Measurements from ENCODE around the gene CC2D1A. TPM values are rescaled to one million over a fixed set of nuclear protein-coding genes. Genes with fewer than 3 reads are reported as not detected.

Gene CC2D1A
- total RNA-seq: 24.7 and 26.8 TPM in 2 replicates

DNA sequence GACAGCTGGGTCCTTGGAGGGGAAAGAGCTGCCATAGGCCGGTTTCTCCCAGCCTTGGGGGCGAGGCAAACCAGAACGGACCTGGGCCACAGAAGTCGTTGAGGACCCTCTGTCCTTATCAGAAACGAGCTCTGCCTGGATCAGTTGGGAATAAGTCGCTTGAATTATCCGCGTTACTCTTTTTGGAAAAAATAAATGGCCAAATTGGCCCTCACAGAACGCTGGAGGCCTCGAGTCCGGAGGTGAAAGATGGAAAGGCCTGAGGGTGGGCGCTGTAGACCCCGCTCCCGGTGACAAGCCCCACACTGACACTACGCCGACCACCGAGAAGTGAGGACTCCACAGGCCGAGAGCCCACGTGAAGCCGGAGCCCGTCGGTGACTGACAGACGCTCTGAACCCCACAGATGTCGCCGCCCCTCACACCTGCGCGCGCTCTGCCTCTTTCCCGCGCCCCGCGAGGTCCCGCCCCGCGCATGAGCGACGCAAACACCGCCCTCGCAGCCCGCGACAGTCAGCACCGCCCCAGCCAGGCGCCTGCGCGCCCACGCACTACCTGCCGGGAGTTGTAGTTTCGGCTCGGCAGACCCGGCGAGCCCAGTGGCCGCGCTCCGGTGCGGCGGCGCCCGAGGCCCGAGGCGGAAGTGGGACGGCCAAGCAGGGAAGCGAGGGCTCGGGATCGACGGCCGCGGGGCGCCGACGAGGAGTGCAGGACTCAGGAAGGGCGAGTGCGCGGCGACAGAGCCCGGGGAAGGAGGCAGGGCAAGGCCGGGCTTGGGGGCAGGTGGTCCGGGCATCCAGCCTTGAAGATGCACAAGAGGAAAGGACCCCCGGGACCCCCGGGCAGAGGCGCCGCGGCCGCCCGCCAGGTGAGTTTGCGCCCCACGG, at the start of gene CC2D1A, which contains the start of gene BRME1:
CC2D1A (plus strand) TSS at position 568 of the 887 bp plus-strand sequence; CDS start at position 809, 241 bp downstream.
BRME1 (minus strand) TSS at position 484 of the 887 bp plus-strand sequence. CDS start 1,225 bp downstream, outside the sequence.

DNA sequence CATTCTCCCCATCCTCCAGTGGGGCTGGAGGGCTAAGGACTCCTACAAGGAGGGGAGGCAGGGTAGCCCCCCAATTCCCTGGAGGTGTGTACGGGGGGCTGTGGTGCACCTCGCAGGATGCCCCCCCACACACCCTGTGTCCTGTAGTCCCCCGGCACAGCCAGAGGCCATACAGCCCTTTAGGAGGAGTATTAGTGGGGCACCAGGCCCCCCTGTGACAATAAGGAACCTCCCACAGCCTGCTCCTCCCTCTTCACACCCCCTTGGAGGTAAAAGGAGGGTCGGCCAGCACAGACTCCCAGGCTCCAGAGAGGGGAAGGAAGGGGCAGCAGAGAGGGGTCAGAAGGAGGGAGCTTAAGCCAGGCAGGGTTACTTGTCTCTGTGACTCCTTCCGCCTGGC, 29.2 kb upstream of the CC2D1A start, which contains the start of gene NANOS3:
NANOS3 (plus strand) TSS at position 301 of the 400 bp plus-strand sequence. CDS start 115 bp downstream, outside the sequence.

DNA sequence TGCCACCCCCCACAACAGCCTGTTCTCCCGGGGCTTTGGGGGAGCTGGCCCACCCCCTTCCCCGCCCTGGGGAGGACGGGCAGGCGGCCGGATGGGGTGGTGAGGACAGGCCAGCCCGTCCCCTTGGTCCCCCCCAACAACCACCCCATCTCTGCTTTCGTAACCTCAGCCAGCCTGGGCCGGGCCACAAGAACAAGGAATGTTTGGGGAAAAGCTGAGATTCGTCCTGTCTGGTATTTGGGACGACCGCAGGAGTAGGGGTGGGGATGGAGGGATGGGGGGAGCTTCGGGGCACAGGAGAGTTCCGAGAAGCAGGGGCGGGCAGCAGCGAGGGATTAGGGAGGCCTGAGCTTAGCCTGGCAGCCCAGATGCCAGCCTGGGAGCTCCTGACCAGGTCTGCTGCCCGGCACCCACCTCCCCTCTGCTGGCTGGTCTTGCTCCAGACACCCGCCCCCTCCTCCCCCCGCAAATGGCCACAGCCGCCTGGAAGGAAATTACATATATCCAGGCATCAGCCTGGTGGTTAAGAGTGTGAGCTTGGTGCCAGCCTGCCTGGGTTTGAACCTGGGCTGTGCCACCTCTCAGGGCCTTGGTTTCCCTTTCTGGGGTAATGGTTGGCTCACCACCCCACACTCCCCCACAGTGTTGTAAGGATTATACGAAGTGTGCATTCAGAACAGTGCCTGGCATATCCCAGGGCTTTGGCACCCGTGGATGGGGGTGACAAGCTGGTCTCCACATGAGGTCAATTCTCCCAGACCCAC, 32.5 kb downstream of the CC2D1A start, which contains the start of gene PODNL1:
PODNL1 (minus strand) TSS at position 117 of the 764 bp plus-strand sequence. CDS start 236 bp downstream, outside the sequence.

DNA sequence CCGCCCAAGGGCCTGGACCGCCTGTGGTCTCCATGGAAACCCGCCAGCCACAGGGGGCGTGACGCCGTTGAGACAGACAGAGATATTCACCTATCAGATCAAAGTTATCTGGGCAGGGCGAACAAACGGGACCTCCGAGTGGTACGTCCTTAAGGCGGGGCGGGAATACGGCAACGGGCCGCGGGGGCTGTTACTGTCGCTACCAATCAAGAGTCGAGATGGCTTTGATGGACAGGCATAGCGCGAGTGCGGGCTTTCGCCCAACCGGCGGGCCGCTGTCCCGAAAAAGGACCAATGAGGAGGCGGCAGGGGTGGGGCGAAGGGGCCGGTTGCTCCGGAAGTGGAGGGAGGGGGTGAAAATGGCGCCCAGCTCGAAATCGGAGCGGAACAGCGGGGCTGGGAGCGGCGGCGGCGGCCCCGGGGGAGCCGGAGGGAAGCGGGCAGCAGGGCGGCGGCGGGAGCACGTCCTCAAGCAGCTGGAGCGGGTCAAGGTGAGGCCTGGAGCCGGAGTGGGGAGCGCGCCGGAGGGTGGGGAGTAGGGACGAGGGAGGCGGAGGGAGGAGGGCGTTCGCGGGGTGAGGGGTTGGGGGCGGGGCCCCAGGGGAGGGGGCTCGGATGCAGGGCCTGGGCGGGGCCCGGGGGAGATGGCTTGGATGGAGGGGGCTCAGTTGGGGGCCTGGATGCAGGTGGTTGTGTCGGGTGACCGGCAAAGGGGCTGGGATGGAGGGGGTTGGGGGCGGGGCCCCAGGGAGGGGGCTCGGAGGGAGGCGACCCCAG, 46.3 kb downstream of the CC2D1A start, which contains the start of gene DCAF15:
DCAF15 (plus strand) TSS at position 356 of the 777 bp plus-strand sequence; CDS start at position 360, 4 bp downstream.

Small RNA genes lying within 50 kb of the gene (small RNA-seq; reads per million reads assigned to genes)
- gene MIR181C (17.0 reads per million, percentile 95 among the genes with 10 or more reads in this experiment), gene MIR181D (54.2 reads per million, percentile 97 among the genes with 10 or more reads in this experiment)

Other genes with a start within 250 kb of the CC2D1A start
- 22.5 and 26.3 TPM in 2 replicates for gene MRI1, start 141.7 kb upstream of the CC2D1A start, total RNA-seq
- 30.0 and 42.6 TPM in 2 replicates for gene C19orf53, start 131.7 kb upstream of the CC2D1A start, total RNA-seq
- gene ZSWIM4, start 110.8 kb upstream of the CC2D1A start, total RNA-seq: 8.4 and 11.4 TPM in 2 replicates
- gene NANOS3, start 29.1 kb upstream of the CC2D1A start, total RNA-seq: 0.49 TPM in 1 of 2 replicates, not detected in the other
- gene BRME1, start 84 bp upstream of the CC2D1A start, total RNA-seq: 0.36 and 0.97 TPM in 2 replicates
- 7.2 and 11.5 TPM in 2 replicates for gene PODNL1, start 32.2 kb downstream of the CC2D1A start, total RNA-seq
- gene DCAF15, start 46.3 kb downstream of the CC2D1A start, total RNA-seq: 12.8 and 14.3 TPM in 2 replicates
- gene RFX1, start 100.1 kb downstream of the CC2D1A start, total RNA-seq: 3.2 TPM in 2 replicates
- not detected in 2 replicates for gene RLN3, start 121.9 kb downstream of the CC2D1A start, total RNA-seq
- 0.49 and 2.1 TPM in 2 replicates for gene IL27RA, start 125.6 kb downstream of the CC2D1A start, total RNA-seq
- gene PALM3, start 155.9 kb downstream of the CC2D1A start, total RNA-seq: 0.32 TPM in 1 of 2 replicates, not detected in the other
- gene MISP3, start 166.6 kb downstream of the CC2D1A start, total RNA-seq: 0.49 TPM in 2 replicates
- gene C19orf67, start 179.6 kb downstream of the CC2D1A start, total RNA-seq: not detected in 2 replicates
- 18.9 and 28.9 TPM in 2 replicates for gene SAMD1, start 184.6 kb downstream of the CC2D1A start, total RNA-seq
- gene PRKACA, start 211.6 kb downstream of the CC2D1A start, total RNA-seq: 51.6 and 61.8 TPM in 2 replicates
- gene ASF1B, start 230.4 kb downstream of the CC2D1A start, total RNA-seq: 1.3 and 2.2 TPM in 2 replicates